Endothelial cell of hepatic sinusoid (primary cell): ENCODE results near the gene SLC9A4.

Experiments
- in situ Hi-C: cut with HindIII; loops from 2 replicates; pipeline ENCODE4 v1.10.0; 2017; ENCODE audit warnings: low sequenced_read_pairs

SLC9A4 gene

GRCh38 chr2:102473020-102473419 is at the start of gene SLC9A4:
SLC9A4 (plus strand) TSS chr2:102473226; CDS start chr2:102473760, 534 bp downstream.
- in situ Hi-C loops: no loop called here

GRCh38 chr2:102423368-102423767 is 49.7 kb upstream of the SLC9A4 start:
- in situ Hi-C loops: loop anchor here (5.0 to 10.0 kb wide), 2 partner anchors 91 to 419 kb away; no protein-coding TSS in a partner anchor

- in situ Hi-C loops: loop anchor here (5.0 to 10.0 kb wide), 3 partner anchors 37 to 420 kb away; no protein-coding TSS in a partner anchor
Measured at GRCh38 chr2:102424754-102425153, 48.3 kb upstream of the SLC9A4 start.

GRCh38 chr2:102425441-102426132 is 47.4 kb upstream of the SLC9A4 start:
- in situ Hi-C loops: loop anchor here (5.0 to 10.0 kb wide), 2 partner anchors 38 to 421 kb away; no protein-coding TSS in a partner anchor

- in situ Hi-C loops: loop anchor here (5.0 to 10.0 kb wide), 2 partner anchors 40 to 422 kb away; no protein-coding TSS in a partner anchor
Measured at GRCh38 chr2:102427249-102427648, 45.8 kb upstream of the SLC9A4 start.

GRCh38 chr2:102428573-102428972 is 44.5 kb upstream of the SLC9A4 start:
- in situ Hi-C loops: loop anchor here (5.0 to 10.0 kb wide), 2 partner anchors 41 to 424 kb away; no protein-coding TSS in a partner anchor

- in situ Hi-C loops: no loop called here
Measured at GRCh38 chr2:102432386-102432785, 40.6 kb upstream of the SLC9A4 start.

GRCh38 chr2:102433973-102434654 is 38.9 kb upstream of the SLC9A4 start:
- in situ Hi-C loops: no loop called here

GRCh38 chr2:102434655-102435381 is 38.2 kb upstream of the SLC9A4 start:
- in situ Hi-C loops: no loop called here

- in situ Hi-C loops: no loop called here
Measured at GRCh38 chr2:102435741-102436140, 37.3 kb upstream of the SLC9A4 start.

- in situ Hi-C loops: no loop called here
Measured at GRCh38 chr2:102436323-102436722, 36.7 kb upstream of the SLC9A4 start.

- in situ Hi-C loops: no loop called here
Measured at GRCh38 chr2:102437122-102437521, 35.9 kb upstream of the SLC9A4 start.

GRCh38 chr2:102438111-102438510 is 34.9 kb upstream of the SLC9A4 start:
- in situ Hi-C loops: no loop called here

GRCh38 chr2:102438578-102438977 is 34.4 kb upstream of the SLC9A4 start:
- in situ Hi-C loops: no loop called here

GRCh38 chr2:102439065-102439695 is 33.8 kb upstream of the SLC9A4 start:
- in situ Hi-C loops: no loop called here

- in situ Hi-C loops: no loop called here
Measured at GRCh38 chr2:102442967-102443828, 29.8 kb upstream of the SLC9A4 start.

GRCh38 chr2:102444233-102444632 is 28.8 kb upstream of the SLC9A4 start:
- in situ Hi-C loops: no loop called here

GRCh38 chr2:102446936-102447335 is 26.1 kb upstream of the SLC9A4 start:
- in situ Hi-C loops: no loop called here

GRCh38 chr2:102449370-102449974 is 23.6 kb upstream of the SLC9A4 start:
- in situ Hi-C loops: no loop called here
